ENCODE results near the gene KCNT2.
"Not testable (repeated sequence)": the region's sequence is repeated elsewhere in the genome, so short reads cannot be mapped to it uniquely, and the experiment has no call there.

Gene KCNT2

GRCh38 chr1:196317535-196318522, 290.4 kb downstream of the KCNT2 start:
- no peak for DNase-seq (ENCODE audit: low read depth in 2 of 2)

- DNase-seq (ENCODE audit: low read depth in 2 of 2): no peak
These were observed 295.5 kb downstream of the KCNT2 start for GRCh38 chr1:196312739-196313138.

GRCh38 chr1:196309386-196309785, 298.9 kb downstream of the KCNT2 start:
- DNase-seq (ENCODE audit: low read depth in 2 of 2): no peak

GRCh38 chr1:196308176-196308575, 300.1 kb downstream of the KCNT2 start:
- no peak for DNase-seq (ENCODE audit: low read depth in 2 of 2)

GRCh38 chr1:196306421-196306820, 301.8 kb downstream of the KCNT2 start:
- DNase-seq (ENCODE audit: low read depth in 2 of 2): no peak

- no peak for DNase-seq (ENCODE audit: low read depth in 2 of 2)
These were observed 303.0 kb downstream of the KCNT2 start for GRCh38 chr1:196305216-196305615.

GRCh38 chr1:196302981-196303380, 305.3 kb downstream of the KCNT2 start:
- DNase-seq (ENCODE audit: low read depth in 2 of 2): no peak

GRCh38 chr1:196302420-196302819, 305.8 kb downstream of the KCNT2 start:
- no peak for DNase-seq (ENCODE audit: low read depth in 2 of 2)

GRCh38 chr1:196295766-196296165, 312.5 kb downstream of the KCNT2 start:
- DNase-seq (ENCODE audit: low read depth in 2 of 2): no peak

- no peak for DNase-seq (ENCODE audit: low read depth in 2 of 2)
These were observed 329.4 kb downstream of the KCNT2 start for GRCh38 chr1:196278816-196279215.

- DNase-seq (ENCODE audit: low read depth in 2 of 2): no peak
These were observed 330.4 kb downstream of the KCNT2 start for GRCh38 chr1:196277860-196278259.

GRCh38 chr1:196271212-196271947, 336.9 kb downstream of the KCNT2 start:
- no peak for DNase-seq (ENCODE audit: low read depth in 2 of 2)

- not testable (repeated sequence) for DNase-seq (ENCODE audit: low read depth in 2 of 2)
These were observed 345.2 kb downstream of the KCNT2 start for GRCh38 chr1:196263086-196263485.

- DNase-seq (ENCODE audit: low read depth in 2 of 2): no peak
These were observed 348.0 kb downstream of the KCNT2 start for GRCh38 chr1:196260270-196260669.

GRCh38 chr1:196259316-196259715, 348.9 kb downstream of the KCNT2 start:
- DNase-seq (ENCODE audit: low read depth in 2 of 2): no peak

- DNase-seq (ENCODE audit: low read depth in 2 of 2): no peak
These were observed 352.5 kb downstream of the KCNT2 start for GRCh38 chr1:196255762-196256161.

GRCh38 chr1:196229546-196229945, 378.7 kb downstream of the KCNT2 start:
- DNase-seq (ENCODE audit: low read depth in 2 of 2): no peak

- no peak for DNase-seq (ENCODE audit: low read depth in 2 of 2)
These were observed 393.4 kb downstream of the KCNT2 start for GRCh38 chr1:196214866-196215265.

GRCh38 chr1:196209983-196210382, 398.3 kb downstream of the KCNT2 start:
- DNase-seq (ENCODE audit: low read depth in 2 of 2): no peak

GRCh38 chr1:196209265-196209664, 399.0 kb downstream of the KCNT2 start:
- no peak for DNase-seq (ENCODE audit: low read depth in 2 of 2)

- no peak for DNase-seq (ENCODE audit: low read depth in 2 of 2)
These were observed 400.5 kb downstream of the KCNT2 start for GRCh38 chr1:196207612-196208217.

- DNase-seq (ENCODE audit: low read depth in 2 of 2): no peak
These were observed 402.4 kb downstream of the KCNT2 start for GRCh38 chr1:196205882-196206281.

Measured in activated CD8-positive, alpha-beta memory T cell treated with anti-CD3 and anti-CD28 coated beads for 4 hours (primary cell).